AML-193 (cell line): ENCODE measurements around the gene POLR3C.
"Not testable (repeated sequence)": the region's sequence is repeated elsewhere in the genome, so short reads cannot be mapped to it uniquely, and the experiment has no call there.

Experiments used
- DNase-seq, 2 experiments: peaks; one replicate each; lab custom pipeline; 2025; lab: John Stamatoyannopoulos, UW

The POLR3C gene

GRCh38 chr1:145822779-145823331, 1.1 kb upstream of the POLR3C start:
- DNase-seq, result not testable (repeated sequence)

GRCh38 chr1:145824499-145824842, 471 bp downstream of the POLR3C start:
- DNase-seq, result no peak

- peak; percentile 6 to 11 for DNase-seq
These were observed 2.0 kb downstream of the POLR3C start for GRCh38 chr1:145826030-145826429.

GRCh38 chr1:145827966-145828365, 4.0 kb downstream of the POLR3C start:
- no peak for DNase-seq

- DNase-seq, result no peak
These were observed 4.5 kb downstream of the POLR3C start for GRCh38 chr1:145828367-145829026.

GRCh38 chr1:145830810-145831209, 6.8 kb downstream of the POLR3C start:
- DNase-seq, result not testable (repeated sequence)

GRCh38 chr1:145837656-145838055, 13.7 kb downstream of the POLR3C start:
- no peak for DNase-seq

- DNase-seq, result no peak
These were observed 19.0 kb downstream of the POLR3C start for GRCh38 chr1:145843031-145843430.

- peak; percentile 47 to 52 for DNase-seq
These were observed 21.1 kb downstream of the POLR3C start for GRCh38 chr1:145845144-145845513.

- DNase-seq, result peak; percentile 61 to 68
These were observed 21.6 kb downstream of the POLR3C start, which contains the start of gene NUDT17 for GRCh38 chr1:145845514-145846161. Gene NUDT17, plus strand, starts transcription at chr1:145845630. Its CDS starts 11 bp downstream, at chr1:145845641.

GRCh38 chr1:145846201-145846612, 22.2 kb downstream of the POLR3C start:
- peak; percentile 25 to 27 for DNase-seq

- no peak for DNase-seq
These were observed 23.8 kb downstream of the POLR3C start for GRCh38 chr1:145847827-145848226.

- no peak for DNase-seq
These were observed 25.6 kb downstream of the POLR3C start for GRCh38 chr1:145849356-145850160.

- DNase-seq, result no peak
These were observed 31.5 kb downstream of the POLR3C start for GRCh38 chr1:145855426-145855948.

GRCh38 chr1:145857170-145857569, 33.2 kb downstream of the POLR3C start:
- DNase-seq, result no peak

- DNase-seq, result peak in 1 of 2 experiments; percentile 15
These were observed 34.4 kb downstream of the POLR3C start for GRCh38 chr1:145858238-145858900.

- DNase-seq, result peak; percentile 82 to 87
These were observed 35.0 kb downstream of the POLR3C start, which contains the start of gene PIAS3 for GRCh38 chr1:145858901-145859490. Gene PIAS3, minus strand, starts transcription at chr1:145859081. Its CDS starts 91 bp downstream, at chr1:145858990.

- peak; percentile 50 to 53 for DNase-seq
These were observed 35.6 kb downstream of the POLR3C start for GRCh38 chr1:145859491-145860023.

- no peak for DNase-seq
These were observed 39.5 kb downstream of the POLR3C start for GRCh38 chr1:145863282-145864018.

- no peak for DNase-seq
These were observed 44.2 kb downstream of the POLR3C start for GRCh38 chr1:145868232-145868631.
